OCI-LY1 (cell line): ENCODE measurements around the gene EPC2.

Experiments
- EZH2 ChIP-seq: fragments of 200-600 bp; sonication (generic), shearing (Covaris generic); IDR thresholded peaks from 2 replicates; pipeline ENCODE4 v1.8.0; 2017; ENCODE audit warnings: borderline replicate concordance, mixed run types, mild to moderate bottlenecking, antibody characterized with exemption, low read length, moderate library complexity, mixed read lengths
- TF ChIP-seq, protein P1 (sequence below): fragments of 200-600 bp; sonication (generic), shearing (Covaris generic); IDR thresholded peaks from 2 replicates; pipeline ENCODE4 v1.5.1; 2017; ENCODE audit warnings: mild to moderate bottlenecking, antibody characterized with exemption, low read length, moderate library complexity, mixed read lengths

- TF ChIP-seq, protein P1, sequence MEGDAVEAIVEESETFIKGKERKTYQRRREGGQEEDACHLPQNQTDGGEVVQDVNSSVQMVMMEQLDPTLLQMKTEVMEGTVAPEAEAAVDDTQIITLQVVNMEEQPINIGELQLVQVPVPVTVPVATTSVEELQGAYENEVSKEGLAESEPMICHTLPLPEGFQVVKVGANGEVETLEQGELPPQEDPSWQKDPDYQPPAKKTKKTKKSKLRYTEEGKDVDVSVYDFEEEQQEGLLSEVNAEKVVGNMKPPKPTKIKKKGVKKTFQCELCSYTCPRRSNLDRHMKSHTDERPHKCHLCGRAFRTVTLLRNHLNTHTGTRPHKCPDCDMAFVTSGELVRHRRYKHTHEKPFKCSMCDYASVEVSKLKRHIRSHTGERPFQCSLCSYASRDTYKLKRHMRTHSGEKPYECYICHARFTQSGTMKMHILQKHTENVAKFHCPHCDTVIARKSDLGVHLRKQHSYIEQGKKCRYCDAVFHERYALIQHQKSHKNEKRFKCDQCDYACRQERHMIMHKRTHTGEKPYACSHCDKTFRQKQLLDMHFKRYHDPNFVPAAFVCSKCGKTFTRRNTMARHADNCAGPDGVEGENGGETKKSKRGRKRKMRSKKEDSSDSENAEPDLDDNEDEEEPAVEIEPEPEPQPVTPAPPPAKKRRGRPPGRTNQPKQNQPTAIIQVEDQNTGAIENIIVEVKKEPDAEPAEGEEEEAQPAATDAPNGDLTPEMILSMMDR: no peak
- no peak for TF ChIP-seq EZH2
Measured at GRCh38 chr2:148751907-148752306, 107.4 kb downstream of the EPC2 start.
